Measurements from ENCODE around the gene LIN28A.
A peak's percentile ranks its signal among the peaks of the same experiment; 100 is the strongest.

The LIN28A gene

DNA sequence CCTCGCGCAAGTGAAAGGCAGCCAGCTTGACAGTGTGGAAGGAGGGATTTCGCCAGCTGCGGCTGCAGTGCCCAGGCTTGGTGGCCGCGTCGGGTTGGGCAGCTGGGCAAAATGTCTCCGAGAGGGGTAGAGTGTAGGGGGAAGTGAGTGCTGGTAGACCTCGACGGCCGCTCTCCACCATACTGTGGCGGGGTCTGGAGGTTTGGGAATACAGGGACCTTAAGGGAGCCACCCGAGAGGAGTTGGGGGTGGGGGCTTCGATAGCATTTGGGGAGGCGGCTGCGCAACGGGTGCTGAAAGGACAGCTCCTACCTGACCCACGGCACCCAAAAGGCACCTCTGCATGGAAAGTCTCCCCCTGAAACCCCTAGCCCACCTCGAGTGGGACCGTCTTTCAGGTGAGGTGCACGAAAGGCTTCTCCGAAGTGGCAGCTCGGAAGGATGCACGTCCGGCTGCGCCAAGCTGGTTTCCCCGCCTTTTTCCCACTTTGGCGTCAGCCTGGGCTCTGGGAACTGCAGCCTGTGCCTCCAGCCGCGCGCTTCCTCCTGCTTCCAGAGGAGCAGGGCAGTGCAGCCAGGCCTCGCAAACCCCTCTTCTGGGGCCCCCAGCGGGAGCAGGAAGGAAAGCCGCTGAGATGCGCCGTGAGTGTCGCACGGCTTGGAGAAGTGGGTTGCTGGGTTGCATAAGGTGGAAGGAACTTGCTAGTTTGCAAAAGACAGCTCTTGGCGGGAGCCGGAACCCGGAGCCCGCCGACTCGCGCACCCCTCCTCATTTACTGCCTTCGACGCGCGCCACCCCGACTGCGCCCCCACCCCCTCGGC, 61.1 kb downstream of the LIN28A start (continued):
- no peak for TF ChIP-seq TSHZ1 (tag by site-specific recombination; IDR thresholded peaks at IDR 0.05; ENCODE audit: borderline replicate concordance)
- TF ChIP-seq ZNF19 (tag by site-specific recombination; IDR thresholded peaks at IDR 0.05; ENCODE audit: low read depth), result no peak
- TF ChIP-seq ZNF16 (tag by site-specific recombination; IDR thresholded peaks at IDR 0.05; ENCODE audit: low read depth), result no peak
- TF ChIP-seq ZNF658 (tag by site-specific recombination; IDR thresholded peaks at IDR 0.05), result no peak
- peak; percentile 61 for TF ChIP-seq ZNF341 (tag by site-specific recombination; IDR thresholded peaks at IDR 0.05; ENCODE audit: low read depth)
- TF ChIP-seq, protein P1, sequence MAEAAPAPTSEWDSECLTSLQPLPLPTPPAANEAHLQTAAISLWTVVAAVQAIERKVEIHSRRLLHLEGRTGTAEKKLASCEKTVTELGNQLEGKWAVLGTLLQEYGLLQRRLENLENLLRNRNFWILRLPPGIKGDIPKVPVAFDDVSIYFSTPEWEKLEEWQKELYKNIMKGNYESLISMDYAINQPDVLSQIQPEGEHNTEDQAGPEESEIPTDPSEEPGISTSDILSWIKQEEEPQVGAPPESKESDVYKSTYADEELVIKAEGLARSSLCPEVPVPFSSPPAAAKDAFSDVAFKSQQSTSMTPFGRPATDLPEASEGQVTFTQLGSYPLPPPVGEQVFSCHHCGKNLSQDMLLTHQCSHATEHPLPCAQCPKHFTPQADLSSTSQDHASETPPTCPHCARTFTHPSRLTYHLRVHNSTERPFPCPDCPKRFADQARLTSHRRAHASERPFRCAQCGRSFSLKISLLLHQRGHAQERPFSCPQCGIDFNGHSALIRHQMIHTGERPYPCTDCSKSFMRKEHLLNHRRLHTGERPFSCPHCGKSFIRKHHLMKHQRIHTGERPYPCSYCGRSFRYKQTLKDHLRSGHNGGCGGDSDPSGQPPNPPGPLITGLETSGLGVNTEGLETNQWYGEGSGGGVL (tag by site-specific recombination; IDR thresholded peaks at IDR 0.05), result peak; percentile 96
- TF ChIP-seq ZNF48 (tag by site-specific recombination; IDR thresholded peaks at IDR 0.05), result no peak
- peak; percentile 98 for TF ChIP-seq ZNF121 (tag by site-specific recombination; IDR thresholded peaks at IDR 0.05)
- TF ChIP-seq ZNF624 (tag by site-specific recombination; IDR thresholded peaks at IDR 0.05), result no peak
- no peak for TF ChIP-seq ZNF510 (tag by site-specific recombination; IDR thresholded peaks at IDR 0.05; ENCODE audit: insufficient replicate concordance)
- TF ChIP-seq ZNF560 (tag by site-specific recombination; IDR thresholded peaks at IDR 0.05; ENCODE audit: borderline replicate concordance), result no peak
- no peak for TF ChIP-seq ZNF157 (tag by site-specific recombination; IDR thresholded peaks at IDR 0.05)
- no peak for TF ChIP-seq ZNF701 (tag by site-specific recombination; IDR thresholded peaks at IDR 0.05)
- TF ChIP-seq ZNF280D (tag by site-specific recombination; IDR thresholded peaks at IDR 0.05), result no peak
- TF ChIP-seq ZNF155 (tag by site-specific recombination; IDR thresholded peaks at IDR 0.05), result no peak
- TF ChIP-seq SALL2 (tag by site-specific recombination; IDR thresholded peaks at IDR 0.05; ENCODE audit: borderline replicate concordance), result no peak
- TF ChIP-seq ZNF324 (tag by site-specific recombination; IDR thresholded peaks at IDR 0.05), result peak; percentile 37; the same call in 1 of the 2 replicates
- TF ChIP-seq KLF8 (tag by site-specific recombination; IDR thresholded peaks at IDR 0.05), result no peak
- TF ChIP-seq ZNF529 (tag by site-specific recombination; IDR thresholded peaks at IDR 0.05; ENCODE audit: insufficient replicate concordance), result no peak
- TF ChIP-seq, protein P2, sequence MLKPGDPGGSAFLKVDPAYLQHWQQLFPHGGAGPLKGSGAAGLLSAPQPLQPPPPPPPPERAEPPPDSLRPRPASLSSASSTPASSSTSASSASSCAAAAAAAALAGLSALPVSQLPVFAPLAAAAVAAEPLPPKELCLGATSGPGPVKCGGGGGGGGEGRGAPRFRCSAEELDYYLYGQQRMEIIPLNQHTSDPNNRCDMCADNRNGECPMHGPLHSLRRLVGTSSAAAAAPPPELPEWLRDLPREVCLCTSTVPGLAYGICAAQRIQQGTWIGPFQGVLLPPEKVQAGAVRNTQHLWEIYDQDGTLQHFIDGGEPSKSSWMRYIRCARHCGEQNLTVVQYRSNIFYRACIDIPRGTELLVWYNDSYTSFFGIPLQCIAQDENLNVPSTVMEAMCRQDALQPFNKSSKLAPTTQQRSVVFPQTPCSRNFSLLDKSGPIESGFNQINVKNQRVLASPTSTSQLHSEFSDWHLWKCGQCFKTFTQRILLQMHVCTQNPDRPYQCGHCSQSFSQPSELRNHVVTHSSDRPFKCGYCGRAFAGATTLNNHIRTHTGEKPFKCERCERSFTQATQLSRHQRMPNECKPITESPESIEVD (tag by site-specific recombination; IDR thresholded peaks at IDR 0.05), result no peak
- TF ChIP-seq, protein P3, sequence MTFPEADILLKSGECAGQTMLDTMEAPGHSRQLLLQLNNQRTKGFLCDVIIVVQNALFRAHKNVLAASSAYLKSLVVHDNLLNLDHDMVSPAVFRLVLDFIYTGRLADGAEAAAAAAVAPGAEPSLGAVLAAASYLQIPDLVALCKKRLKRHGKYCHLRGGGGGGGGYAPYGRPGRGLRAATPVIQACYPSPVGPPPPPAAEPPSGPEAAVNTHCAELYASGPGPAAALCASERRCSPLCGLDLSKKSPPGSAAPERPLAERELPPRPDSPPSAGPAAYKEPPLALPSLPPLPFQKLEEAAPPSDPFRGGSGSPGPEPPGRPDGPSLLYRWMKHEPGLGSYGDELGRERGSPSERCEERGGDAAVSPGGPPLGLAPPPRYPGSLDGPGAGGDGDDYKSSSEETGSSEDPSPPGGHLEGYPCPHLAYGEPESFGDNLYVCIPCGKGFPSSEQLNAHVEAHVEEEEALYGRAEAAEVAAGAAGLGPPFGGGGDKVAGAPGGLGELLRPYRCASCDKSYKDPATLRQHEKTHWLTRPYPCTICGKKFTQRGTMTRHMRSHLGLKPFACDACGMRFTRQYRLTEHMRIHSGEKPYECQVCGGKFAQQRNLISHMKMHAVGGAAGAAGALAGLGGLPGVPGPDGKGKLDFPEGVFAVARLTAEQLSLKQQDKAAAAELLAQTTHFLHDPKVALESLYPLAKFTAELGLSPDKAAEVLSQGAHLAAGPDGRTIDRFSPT (tag by site-specific recombination; IDR thresholded peaks at IDR 0.05), result peak; percentile 93
- TF ChIP-seq ZSCAN5A (tag by site-specific recombination; IDR thresholded peaks at IDR 0.05), result no peak
- TF ChIP-seq ZNF221 (tag by site-specific recombination; IDR thresholded peaks at IDR 0.05; ENCODE audit: borderline replicate concordance), result no peak

All from HEK293 (cell line).